Calu3 (cell line): ENCODE data around the gene TP53TG5. TPM values are rescaled to one million over a fixed set of nuclear protein-coding genes. Genes with fewer than 3 reads are reported as not detected.
"Not testable (repeated sequence)": the region's sequence is repeated elsewhere in the genome, so short reads cannot be mapped to it uniquely, and the experiment has no call there.

Source experiments
- BruUV-seq: library from RNA; stranded (reverse); fragments of 400-500 nt; replicated peaks from 2 replicates; lab custom pipeline; 2021; lab: Mats Ljungman, UMichigan
- CTCF ChIA-PET: fragments of 300-600 bp; sonication (Branson Sonifier 250); formaldehyde crosslinking; loops from one replicate; lab custom pipeline; 2022; ENCODE audit warnings: antibody characterized with exemption; lab: Charles Lee
- DNase-seq: peaks from one replicate; pipeline ENCODE4 v3.0.0; 2022
- H3K27ac Mint-ChIP-seq: one replicate; pipeline ENCODE4 v1.8.0; 2022; ENCODE audit warnings: mixed read lengths; ENCODE audit not compliant: unreplicated experiment
- H3K27me3 Mint-ChIP-seq: one replicate; pipeline ENCODE4 v1.8.0; 2022; ENCODE audit warnings: mixed read lengths; ENCODE audit not compliant: unreplicated experiment
- H3K36me3 Mint-ChIP-seq: one replicate; pipeline ENCODE4 v1.8.0; 2022; ENCODE audit warnings: mild to moderate bottlenecking, moderate library complexity, mixed read lengths; ENCODE audit not compliant: insufficient read depth, unreplicated experiment
- H3K4me1 Mint-ChIP-seq: one replicate; pipeline ENCODE4 v1.8.0; 2022; ENCODE audit warnings: mild to moderate bottlenecking, low read depth, mixed read lengths; ENCODE audit not compliant: unreplicated experiment
- H3K4me3 Mint-ChIP-seq: one replicate; pipeline ENCODE4 v1.8.0; 2022; ENCODE audit warnings: mild to moderate bottlenecking, low read depth, moderate library complexity, mixed read lengths; ENCODE audit not compliant: unreplicated experiment
- H3K9me3 Mint-ChIP-seq: one replicate; pipeline ENCODE4 v1.8.0; 2022; ENCODE audit warnings: low read depth, mixed read lengths; ENCODE audit not compliant: unreplicated experiment
- intact Hi-C: fragments of 100-400 bp; cut with micrococcal nuclease; formaldehyde crosslinking; loops from one replicate; pipeline ENCODE4 v1.10.0; 2022; ENCODE audit not compliant: unreplicated experiment
- total RNA-seq: library from RNA; stranded (reverse); gene quantifications from 2 replicates; pipeline ENCODE4 v1.2.3, GENCODE V29; 2022
- TF ChIP-seq, protein P1 (sequence below): fragments of 200-600 bp; IDR thresholded peaks from one replicate; pipeline ENCODE4 v1.8.0; 2022; ENCODE audit warnings: antibody characterized with exemption; ENCODE audit not compliant: unreplicated experiment

The TP53TG5 gene
- total RNA-seq, 1 experiment from 2014 or later: 0.52 TPM

DNA sequence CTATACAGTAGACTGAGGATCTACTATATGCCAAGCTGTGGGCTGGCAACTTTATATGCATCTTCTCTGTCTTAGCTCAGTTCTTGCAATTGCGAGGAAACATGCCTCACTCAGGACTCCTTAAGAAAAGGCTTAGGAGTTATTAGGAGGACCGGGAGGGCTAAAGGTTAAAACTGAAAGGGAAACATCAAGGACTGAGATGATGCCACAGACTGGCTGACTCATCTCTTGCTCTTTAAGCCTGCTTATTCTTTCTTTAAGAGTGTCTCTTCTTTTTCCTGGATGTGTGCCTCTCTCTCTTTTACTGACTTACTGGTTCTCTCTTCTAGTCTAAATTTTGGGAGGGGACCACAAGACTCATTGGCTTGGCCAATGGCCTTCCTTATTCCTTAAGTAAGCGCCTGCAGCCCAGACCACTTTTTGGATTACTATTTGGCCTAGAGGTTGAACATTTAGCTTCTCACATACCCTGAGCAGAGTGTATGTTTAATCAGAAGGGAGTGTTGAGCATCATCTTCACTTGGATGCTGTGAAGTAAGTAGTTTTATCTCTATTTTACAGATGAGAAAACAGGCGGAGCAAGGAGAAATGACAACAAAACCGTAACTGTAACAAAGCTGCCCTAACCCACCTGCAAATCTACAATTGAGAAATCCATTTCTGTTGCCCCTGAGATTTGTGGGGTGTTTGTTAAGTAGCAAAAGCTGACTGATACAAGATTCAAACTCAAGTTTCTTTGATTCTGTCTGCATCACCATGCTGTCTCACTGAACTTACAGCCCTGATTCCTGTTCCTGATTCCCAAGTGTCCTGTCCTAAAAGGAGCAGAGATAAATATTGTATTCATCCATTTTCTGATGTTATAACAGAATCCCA, 22.7 kb downstream of the TP53TG5 start:
- H3K27me3 Mint-ChIP-seq: no peaks in the 10 kb centered on the region
- peaks cover 23% of the 10 kb centered on the region for H3K36me3 Mint-ChIP-seq
- H3K4me3 Mint-ChIP-seq: no peak overlapping the region
- TF ChIP-seq, protein P1, sequence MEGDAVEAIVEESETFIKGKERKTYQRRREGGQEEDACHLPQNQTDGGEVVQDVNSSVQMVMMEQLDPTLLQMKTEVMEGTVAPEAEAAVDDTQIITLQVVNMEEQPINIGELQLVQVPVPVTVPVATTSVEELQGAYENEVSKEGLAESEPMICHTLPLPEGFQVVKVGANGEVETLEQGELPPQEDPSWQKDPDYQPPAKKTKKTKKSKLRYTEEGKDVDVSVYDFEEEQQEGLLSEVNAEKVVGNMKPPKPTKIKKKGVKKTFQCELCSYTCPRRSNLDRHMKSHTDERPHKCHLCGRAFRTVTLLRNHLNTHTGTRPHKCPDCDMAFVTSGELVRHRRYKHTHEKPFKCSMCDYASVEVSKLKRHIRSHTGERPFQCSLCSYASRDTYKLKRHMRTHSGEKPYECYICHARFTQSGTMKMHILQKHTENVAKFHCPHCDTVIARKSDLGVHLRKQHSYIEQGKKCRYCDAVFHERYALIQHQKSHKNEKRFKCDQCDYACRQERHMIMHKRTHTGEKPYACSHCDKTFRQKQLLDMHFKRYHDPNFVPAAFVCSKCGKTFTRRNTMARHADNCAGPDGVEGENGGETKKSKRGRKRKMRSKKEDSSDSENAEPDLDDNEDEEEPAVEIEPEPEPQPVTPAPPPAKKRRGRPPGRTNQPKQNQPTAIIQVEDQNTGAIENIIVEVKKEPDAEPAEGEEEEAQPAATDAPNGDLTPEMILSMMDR: no peak
- H3K4me1 Mint-ChIP-seq: peaks cover 40% of the 10 kb centered on the region
- CTCF ChIA-PET: interaction anchor here (0.5 to 2.2 kb wide), 5 partner anchors 14 to 278 kb away, joined by 3 to 5 read pairs (median 4); no protein-coding TSS in a partner anchor
- no peak overlapping the region for H3K27ac Mint-ChIP-seq
- no TSS peak for BruUV-seq
- DNase-seq: no peak
- intact Hi-C loops: no loop called here
- no peaks in the 10 kb centered on the region for H3K9me3 Mint-ChIP-seq

DNA sequence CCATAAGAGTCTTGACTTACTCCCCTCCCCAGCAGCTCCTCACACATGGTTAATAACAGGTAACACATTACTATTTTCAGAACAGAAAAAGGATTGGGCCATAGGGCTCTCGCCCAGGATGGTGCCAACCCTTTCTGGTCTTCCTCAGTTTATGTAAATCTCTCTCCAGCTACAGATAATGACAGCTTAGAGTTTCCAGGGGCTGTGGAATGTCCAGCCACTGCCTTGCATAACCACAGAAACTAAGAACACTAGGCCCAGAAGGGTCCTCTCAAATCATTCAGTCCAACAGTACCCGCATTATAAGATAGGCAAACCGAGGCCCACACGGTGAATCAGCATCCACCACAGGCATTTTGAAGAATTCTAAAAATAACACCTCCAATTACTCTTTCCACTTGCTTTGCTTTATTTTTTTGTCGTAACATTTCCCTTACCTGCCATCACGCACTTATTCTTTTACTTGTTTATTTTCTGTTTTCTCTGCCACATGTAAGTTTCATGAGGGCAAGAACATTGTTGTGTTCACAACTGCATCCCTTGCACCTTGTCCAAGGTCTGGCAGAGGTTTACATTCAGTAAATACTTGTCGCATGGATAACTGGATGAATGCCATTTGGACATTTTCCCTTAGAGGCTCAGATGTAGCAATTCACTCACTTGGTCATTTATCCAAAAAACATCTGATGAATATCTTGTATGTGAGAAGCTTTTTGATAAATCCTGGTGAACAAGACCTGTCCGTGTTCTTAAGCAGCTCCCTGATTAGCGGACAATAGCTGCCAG, 23.5 kb downstream of the TP53TG5 start:
- no peaks in the 10 kb centered on the region for H3K9me3 Mint-ChIP-seq
- intact Hi-C loops: no loop called here
- CTCF ChIA-PET: interaction anchor here (0.5 to 2.2 kb wide), 6 partner anchors 13 to 277 kb away, joined by 3 to 5 read pairs (median 4); no protein-coding TSS in a partner anchor
- H3K27me3 Mint-ChIP-seq: no peaks in the 10 kb centered on the region
- no TSS peak for BruUV-seq
- no peak overlapping the region for H3K27ac Mint-ChIP-seq
- TF ChIP-seq, protein P1: no peak
- peaks cover 31% of the 10 kb centered on the region for H3K4me1 Mint-ChIP-seq
- DNase-seq: no peak
- H3K36me3 Mint-ChIP-seq: peaks cover 15% of the 10 kb centered on the region
- H3K4me3 Mint-ChIP-seq: no peak overlapping the region

DNA sequence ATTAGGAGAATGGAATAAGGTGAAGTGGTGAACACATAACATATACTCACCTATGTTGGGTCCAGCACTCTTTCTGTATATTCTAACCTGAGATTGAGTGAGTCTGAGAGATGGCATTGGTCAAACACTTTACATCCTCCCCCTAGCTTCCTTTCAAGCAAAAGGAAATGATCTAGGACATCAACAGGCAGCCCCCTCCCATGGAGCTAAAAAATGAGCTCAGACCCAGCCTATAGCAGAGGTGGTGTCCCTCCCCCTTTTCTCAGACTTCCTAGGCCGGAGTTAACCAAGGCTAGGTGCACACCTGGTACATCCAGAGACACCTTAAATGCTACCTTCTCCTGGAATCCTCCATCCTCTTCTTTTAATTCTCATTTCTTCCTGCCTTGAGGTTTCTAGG, 24.4 kb downstream of the TP53TG5 start:
- BruUV-seq: no TSS peak

DNA sequence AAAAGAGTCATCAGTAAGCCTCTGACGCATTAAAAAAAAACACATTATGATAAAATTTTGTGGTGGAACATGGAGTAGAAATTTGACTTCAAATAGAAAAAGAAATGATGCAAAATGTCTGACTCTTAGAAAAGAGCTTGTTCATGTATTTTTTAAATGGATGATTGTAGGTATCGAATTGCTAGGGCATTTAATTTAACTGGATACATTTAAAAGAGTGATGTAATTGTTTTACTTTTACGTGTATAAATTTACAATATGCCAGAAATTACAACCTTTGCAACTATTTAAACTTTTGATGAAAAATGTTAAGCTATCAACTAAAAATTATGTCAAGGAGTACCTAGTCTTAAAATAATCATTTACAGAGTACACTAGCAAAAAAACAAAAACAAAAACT, 25.4 kb downstream of the TP53TG5 start:
- no TSS peak for BruUV-seq
- no peak for DNase-seq

More for the DNA sequence above, 24.4 kb downstream of the TP53TG5 start:
- CTCF ChIA-PET: interaction anchor here (0.6 to 1.6 kb wide), 2 partner anchors 12 to 31 kb away, joined by 4 read pairs; no protein-coding TSS in a partner anchor
- TF ChIP-seq, protein P1: no peak
- intact Hi-C loops: no loop called here
- DNase-seq: no peak
- Mint-ChIP-seq H3K27me3 (no peaks in the 10 kb centered on the region), H3K4me1 (peaks cover 23% of the 10 kb centered on the region), H3K9me3 (no peaks in the 10 kb centered on the region), H3K36me3 (peaks cover 11% of the 10 kb centered on the region), H3K4me3 (no peak overlapping the region), H3K27ac (no peak overlapping the region)

DNA sequence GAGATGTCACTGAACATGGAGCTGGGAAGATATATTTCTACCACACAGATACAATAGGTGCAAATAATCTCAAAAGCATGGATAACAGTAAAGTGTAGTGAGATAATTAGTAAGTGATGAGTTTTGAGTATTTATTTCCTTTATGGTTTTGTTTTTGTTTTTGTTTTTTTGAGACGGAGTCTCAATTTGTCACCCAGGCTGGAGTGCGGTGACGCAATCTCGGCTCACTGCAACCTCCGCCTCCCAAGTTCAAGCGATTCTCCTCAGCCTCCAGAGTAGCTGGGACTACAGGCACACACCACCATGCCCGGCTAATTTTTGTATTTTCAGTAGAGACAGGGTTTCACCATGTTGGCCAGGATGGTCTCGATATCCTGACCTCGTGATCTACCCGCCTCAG, 27.3 kb downstream of the TP53TG5 start:
- H3K27me3 Mint-ChIP-seq, H3K9me3 Mint-ChIP-seq, BruUV-seq, H3K4me3 Mint-ChIP-seq, DNase-seq, intact Hi-C loops, H3K27ac Mint-ChIP-seq: not testable (repeated sequence)
- H3K4me1 Mint-ChIP-seq: peaks cover 23% of the 10 kb centered on the region
- peaks cover 34% of the 10 kb centered on the region for H3K36me3 Mint-ChIP-seq
- CTCF ChIA-PET: interaction anchor here (0.6 to 1.7 kb wide), 3 partner anchors 9 to 65 kb away, joined by 3 to 6 read pairs (median 4); partner anchors contain the start of gene SYS1

More for the DNA sequence above, 25.4 kb downstream of the TP53TG5 start:
- Mint-ChIP-seq H3K4me3 (no peak overlapping the region), H3K4me1 (peaks cover 13% of the 10 kb centered on the region), H3K36me3 (peaks cover 15% of the 10 kb centered on the region), H3K27ac (no peak overlapping the region), H3K9me3 (no peaks in the 10 kb centered on the region), H3K27me3 (no peaks in the 10 kb centered on the region)
- TF ChIP-seq, protein P1: no peak
- intact Hi-C loops: no loop called here
- CTCF ChIA-PET: interaction anchor here (0.9 to 1.6 kb wide), 2 partner anchors 9 to 30 kb away, joined by 3 to 4 read pairs; no protein-coding TSS in a partner anchor
